ENCODE data around the gene STPG4.

STPG4 gene

GRCh38 chr2:47039489-47039870 is 115.6 kb downstream of the STPG4 start:
- no peak overlapping the region for H3K27ac ChIP-seq

DNA sequence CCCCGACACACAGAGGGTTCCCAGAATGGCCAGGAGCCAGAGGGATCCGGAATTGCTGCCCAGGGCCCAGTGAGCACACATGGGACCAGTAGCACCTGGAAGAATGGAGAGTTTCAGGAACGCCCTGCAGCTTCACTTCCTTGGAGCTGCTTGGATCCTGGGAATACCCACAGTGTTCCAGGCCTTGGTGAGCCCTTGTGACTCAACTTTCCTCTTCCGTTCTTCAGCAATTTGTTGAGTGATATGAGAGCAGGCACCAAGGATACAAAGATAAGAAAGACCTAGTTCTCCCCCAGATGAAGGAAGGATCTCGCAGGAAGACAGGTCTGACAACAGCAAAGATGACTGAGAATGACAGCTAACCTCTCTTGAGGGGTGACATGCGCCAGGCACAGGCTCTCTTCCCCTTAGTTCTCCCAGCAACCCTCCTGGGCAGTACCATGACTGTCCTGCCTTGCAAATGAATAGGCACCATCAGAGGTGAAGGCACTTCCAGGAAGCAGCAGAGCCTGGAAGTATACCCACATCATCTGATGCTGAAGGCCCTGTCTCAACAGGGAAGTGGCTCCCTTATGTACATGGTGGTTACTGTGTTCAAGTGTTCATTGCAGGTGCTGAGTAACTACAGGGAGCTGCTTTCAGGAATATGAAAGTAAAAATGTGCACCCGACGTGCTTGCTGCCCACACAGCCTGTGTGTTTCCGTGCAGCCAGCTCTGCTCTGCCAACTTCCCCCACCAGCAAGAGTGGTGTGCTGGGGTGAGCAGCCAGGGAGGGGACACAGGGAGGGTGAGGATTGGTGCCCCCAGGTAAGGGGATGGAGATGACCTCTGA is 116.2 kb downstream of the STPG4 start:
- no peak overlapping the region for H3K27ac ChIP-seq
- TF ChIP-seq CTCF (conservative IDR thresholded peaks at IDR 0.05), result no peak
- no peak for TF ChIP-seq ZFX (IDR thresholded peaks at IDR 0.05)

More at GRCh38 chr2:47039489-47039870, 115.6 kb downstream of the STPG4 start:
- no peak for TF ChIP-seq ZFX (IDR thresholded peaks at IDR 0.05)
- TF ChIP-seq CTCF (conservative IDR thresholded peaks at IDR 0.05), result no peak

DNA sequence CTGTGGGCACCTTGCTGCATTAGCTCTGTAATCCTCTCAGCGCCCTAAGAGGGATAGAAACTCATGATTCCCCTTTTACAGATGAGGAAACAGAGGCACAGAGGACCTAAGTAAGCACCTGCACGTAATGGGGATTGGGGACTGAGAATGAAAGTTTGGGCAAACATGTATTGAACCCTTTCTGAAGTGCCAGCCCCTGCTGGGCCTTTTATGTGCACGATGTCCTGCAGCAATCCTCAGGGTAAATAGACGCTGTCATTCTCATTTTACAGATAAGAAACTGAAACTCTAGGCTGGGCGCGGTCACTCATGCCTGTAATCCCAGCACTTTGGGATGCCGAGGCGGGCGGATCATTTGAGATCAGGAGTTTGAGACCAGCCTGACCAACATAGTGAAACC is 117.4 kb downstream of the STPG4 start:
- TF ChIP-seq CTCF (conservative IDR thresholded peaks at IDR 0.05) (no peak), ZFX (IDR thresholded peaks at IDR 0.05) (no peak)
- H3K27ac ChIP-seq, result no peak overlapping the region
